ENCODE results near the gene RIPK1. TPM values are rescaled to one million over a fixed set of nuclear protein-coding genes. Genes with fewer than 3 reads are reported as not detected.
"Not testable (repeated sequence)": the region's sequence is repeated elsewhere in the genome, so short reads cannot be mapped to it uniquely, and the experiment has no call there.

Gene RIPK1
- 4.1 TPM for polyA plus RNA-seq (2012; ENCODE audit: missing spikeins)

DNA sequence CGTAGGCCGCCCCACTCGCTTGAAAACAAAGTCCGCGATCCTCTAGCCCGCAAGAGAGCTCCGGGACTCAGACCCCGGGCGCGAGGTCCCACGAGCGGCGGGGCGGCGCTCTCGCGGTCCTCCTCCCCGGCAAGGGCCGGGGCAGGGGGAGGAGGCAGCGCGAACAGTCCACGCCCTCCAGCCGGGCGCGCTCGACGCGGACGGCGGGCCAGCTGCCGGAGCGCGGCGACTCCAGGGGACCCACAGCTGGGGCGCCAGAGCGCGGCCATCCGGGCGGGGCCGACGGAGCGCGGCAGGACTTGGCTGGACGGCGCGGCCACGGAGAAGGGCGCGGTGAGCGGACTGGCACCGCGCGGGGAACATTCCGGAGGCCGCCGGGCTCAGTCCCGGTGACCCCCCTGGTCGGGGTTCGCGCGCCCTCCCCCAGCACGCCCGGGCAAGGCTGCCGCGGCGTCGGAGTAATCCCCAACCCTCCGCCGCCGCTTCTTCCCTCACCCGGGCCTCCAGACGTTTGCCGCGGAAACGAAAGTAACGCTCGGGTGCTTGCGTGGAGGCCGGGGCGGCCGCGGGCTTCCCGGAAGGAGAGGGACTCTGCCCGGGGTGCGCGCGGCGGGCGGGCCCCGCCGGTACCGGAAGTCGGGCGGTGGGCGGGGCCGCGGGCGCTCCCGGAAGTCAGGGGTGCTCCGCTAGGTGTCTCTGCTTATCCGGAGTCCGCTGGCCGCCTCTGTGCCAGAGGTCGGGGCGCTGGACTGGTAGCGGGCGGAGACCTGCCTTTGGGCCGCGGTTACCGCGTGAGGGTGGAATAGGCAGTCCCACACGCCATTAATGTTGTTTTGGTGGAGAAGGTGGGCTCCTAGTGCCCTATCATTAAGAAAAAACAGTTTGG, at the start of gene RIPK1:
Gene RIPK1, plus strand, starts transcription at position 166 of the 886 bp plus-strand sequence. CDS start 8,330 bp downstream, outside the sequence.
- TF ChIP-seq TAF1 (IDR thresholded peaks at IDR 0.05; ENCODE audit: borderline replicate concordance, low read depth, low read length): no peak; the same call in 1 of the 2 replicates
- TF ChIP-seq POLR2A (IDR thresholded peaks at IDR 0.05; ENCODE audit: low read depth, low read length): peak; percentile 73
- TF ChIP-seq POLR2AphosphoS5 (IDR thresholded peaks at IDR 0.05; ENCODE audit: low read depth, low read length): peak; percentile 80
- FAIRE-seq (peak; percentile 88), DNase-seq (ENCODE audit: insufficient read length) (peak; percentile 93)

DNA sequence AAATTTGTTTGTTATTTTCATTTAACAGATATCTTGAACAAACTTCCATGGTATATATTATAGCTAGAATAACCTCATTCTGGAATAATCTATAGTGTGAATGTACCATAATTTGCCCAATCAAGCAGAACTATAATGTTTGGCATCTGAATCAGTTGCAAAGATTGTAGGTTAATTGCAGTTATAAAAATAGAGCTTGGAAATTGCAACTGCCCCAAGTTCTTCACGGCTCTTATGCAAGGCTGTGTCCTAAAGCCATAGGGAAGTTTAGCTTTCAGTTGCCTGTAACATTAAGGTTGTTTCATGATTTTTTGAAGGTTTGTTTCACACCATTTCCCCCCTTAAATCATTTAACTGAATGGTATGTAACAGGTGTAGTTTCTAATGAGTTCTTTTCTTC, 49.2 kb upstream of the RIPK1 start:
- TF ChIP-seq POLR2A (IDR thresholded peaks at IDR 0.05; ENCODE audit: low read depth, low read length) (no peak), TAF1 (IDR thresholded peaks at IDR 0.05; ENCODE audit: borderline replicate concordance, low read depth, low read length) (no peak), POLR2AphosphoS5 (IDR thresholded peaks at IDR 0.05; ENCODE audit: low read depth, low read length) (no peak)
- no peak for DNase-seq (ENCODE audit: insufficient read length)
- no peak for FAIRE-seq

DNA sequence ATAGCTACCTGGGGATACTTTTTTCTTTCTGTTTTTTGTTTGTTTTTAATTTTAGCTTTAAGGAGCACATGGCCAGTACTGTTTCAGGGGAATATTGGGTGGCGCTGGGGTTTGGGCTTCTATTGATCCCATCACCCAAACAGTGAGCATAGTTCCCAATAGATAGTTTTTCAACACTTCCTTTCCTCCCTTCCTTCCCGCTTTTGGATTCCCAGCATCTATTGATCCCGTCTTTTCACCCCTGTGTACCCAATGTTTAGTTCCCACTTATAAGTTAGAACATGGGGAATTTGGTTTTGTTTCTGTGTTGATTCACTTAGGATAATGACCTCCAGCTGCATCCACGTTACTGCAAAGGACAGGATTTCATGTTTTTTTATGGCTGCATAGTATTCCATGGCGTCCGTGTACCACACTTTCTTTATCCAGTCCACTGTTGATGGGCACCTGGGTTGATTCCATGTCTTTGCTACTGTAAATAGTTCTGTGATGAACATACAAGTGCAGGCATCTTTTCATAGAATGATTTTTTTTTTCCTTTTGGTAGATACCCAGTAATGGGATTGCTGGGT, 48.5 kb upstream of the RIPK1 start:
- DNase-seq (ENCODE audit: insufficient read length) (no peak), FAIRE-seq (no peak)
- TF ChIP-seq POLR2AphosphoS5 (IDR thresholded peaks at IDR 0.05; ENCODE audit: low read depth, low read length) (no peak), TAF1 (IDR thresholded peaks at IDR 0.05; ENCODE audit: borderline replicate concordance, low read depth, low read length) (no peak), POLR2A (IDR thresholded peaks at IDR 0.05; ENCODE audit: low read depth, low read length) (no peak)

DNA sequence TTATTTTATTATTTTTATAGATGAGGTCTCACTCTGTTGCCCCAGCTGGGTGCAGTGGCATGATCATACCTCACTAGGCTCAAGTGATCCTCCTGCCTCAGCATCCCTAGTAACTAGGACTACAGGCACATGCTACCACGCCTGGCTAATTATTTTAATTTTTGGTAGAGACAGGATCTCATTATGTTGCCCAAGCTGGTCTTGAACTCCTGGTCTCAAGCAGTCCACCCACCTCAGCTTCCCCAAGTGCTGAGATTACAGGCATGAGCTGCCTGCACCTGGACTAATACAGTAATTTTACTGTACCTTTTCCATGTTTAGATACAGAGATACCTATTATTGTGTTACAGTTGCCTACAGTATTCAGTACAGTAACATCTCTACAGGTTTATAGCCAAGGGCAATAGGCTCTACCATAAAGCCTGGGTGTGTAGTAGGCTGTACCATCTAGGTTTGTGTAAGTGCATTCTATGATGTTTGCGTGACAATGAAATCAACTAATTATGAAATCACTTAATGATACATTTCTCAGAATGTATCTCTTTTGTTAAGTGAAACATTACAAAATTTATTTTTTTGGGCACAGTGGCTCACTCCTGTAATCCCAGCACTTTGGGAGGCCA, 47.2 kb upstream of the RIPK1 start:
- FAIRE-seq; DNase-seq (ENCODE audit: insufficient read length): not testable (repeated sequence)

DNA sequence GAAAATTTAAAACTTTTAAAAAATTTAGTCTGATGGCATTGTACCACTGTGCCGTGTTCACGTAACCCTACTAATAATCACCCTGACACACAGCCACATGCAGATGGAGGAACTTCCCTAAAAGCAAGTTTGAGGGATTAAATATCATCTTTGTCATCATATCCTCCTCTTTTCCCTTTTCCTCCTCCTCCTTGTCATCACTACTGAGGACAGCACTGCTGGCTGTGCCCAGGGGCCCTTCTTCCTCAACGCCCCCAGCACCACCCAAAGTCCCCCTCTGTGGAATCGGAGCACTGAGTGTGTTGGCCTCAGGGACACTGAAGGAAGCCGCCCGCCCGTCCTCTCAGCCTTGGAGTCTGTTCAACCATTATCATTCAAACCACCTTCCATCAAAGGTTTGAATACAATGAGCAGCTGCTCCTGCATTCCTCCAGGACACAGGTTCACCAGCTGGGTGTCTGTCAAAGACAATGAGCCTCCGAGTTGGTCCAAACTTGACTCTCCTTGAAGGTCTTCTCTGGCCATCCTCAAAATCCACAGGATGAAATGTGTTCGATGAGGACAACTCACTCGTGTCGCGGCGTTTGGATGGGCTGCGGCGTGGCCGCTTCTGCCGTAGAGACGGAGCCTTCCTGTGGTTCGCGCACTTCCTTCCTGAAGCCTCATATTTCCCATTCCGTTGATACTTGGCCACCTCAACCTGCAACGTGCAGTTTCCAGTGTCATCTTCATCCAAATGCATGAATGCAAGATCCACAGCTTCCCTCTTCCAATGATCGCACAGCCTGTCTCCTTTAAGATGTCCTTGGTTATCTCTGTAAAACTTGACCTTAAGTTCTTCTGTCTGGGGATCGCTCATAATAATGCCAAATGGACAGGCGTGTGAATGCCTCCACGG, 45.3 kb upstream of the RIPK1 start:
- DNase-seq (ENCODE audit: insufficient read length): no peak
- TF ChIP-seq TAF1 (IDR thresholded peaks at IDR 0.05; ENCODE audit: borderline replicate concordance, low read depth, low read length) (0 out of 2 replicates have a peak, but pooled peaks have one; percentile 3), POLR2AphosphoS5 (IDR thresholded peaks at IDR 0.05; ENCODE audit: low read depth, low read length) (no peak), POLR2A (IDR thresholded peaks at IDR 0.05; ENCODE audit: low read depth, low read length) (no peak)
- peak; percentile 50 for FAIRE-seq

DNA sequence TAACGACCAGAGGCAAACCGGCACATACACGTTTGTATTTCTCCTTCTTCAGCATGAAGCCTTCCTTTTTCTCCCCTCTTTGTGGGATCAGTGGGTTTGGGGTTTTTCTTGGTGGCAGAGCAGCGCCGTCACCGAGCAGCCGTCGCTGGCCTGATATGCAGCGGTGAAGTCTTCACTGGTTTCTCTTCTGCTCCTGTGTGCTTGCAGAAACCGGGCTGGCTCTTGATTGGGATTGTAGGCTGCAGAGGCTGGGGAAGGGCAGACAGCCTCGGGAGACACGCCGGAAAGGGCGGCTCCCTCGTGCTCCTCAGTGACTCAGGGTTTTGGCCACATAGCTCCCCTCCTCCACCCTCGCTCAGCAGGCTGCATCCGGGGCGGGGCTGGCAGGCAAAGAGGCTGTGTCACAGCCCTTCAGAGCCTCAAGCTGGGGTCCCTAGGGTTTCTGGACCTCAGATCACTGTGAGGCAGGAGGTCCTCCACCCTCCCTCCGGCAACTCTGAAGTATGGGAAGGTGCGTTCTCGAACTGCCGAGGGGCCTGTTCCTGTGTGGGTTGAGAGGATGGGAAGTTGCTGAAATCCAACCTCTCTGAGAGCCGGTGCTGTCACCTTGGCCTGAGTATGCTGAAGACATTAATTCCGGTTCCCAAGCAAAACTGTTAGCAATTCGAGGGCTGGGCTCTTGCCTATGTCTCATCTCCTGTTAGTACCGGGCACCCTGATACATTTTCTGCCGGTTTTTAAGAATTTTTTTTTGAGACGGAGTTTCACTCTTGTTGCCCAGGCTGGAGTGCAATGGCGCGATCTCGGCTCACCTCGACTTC, 44.4 kb upstream of the RIPK1 start:
- TF ChIP-seq POLR2A (IDR thresholded peaks at IDR 0.05; ENCODE audit: low read depth, low read length): peak; percentile 83
- TF ChIP-seq POLR2AphosphoS5 (IDR thresholded peaks at IDR 0.05; ENCODE audit: low read depth, low read length): peak; percentile 80
- 0 out of 2 replicates have a peak, but pooled peaks have one; percentile 20 for TF ChIP-seq TAF1 (IDR thresholded peaks at IDR 0.05; ENCODE audit: borderline replicate concordance, low read depth, low read length)
- peak; percentile 76 for DNase-seq (ENCODE audit: insufficient read length)
- FAIRE-seq: peak; percentile 84

DNA sequence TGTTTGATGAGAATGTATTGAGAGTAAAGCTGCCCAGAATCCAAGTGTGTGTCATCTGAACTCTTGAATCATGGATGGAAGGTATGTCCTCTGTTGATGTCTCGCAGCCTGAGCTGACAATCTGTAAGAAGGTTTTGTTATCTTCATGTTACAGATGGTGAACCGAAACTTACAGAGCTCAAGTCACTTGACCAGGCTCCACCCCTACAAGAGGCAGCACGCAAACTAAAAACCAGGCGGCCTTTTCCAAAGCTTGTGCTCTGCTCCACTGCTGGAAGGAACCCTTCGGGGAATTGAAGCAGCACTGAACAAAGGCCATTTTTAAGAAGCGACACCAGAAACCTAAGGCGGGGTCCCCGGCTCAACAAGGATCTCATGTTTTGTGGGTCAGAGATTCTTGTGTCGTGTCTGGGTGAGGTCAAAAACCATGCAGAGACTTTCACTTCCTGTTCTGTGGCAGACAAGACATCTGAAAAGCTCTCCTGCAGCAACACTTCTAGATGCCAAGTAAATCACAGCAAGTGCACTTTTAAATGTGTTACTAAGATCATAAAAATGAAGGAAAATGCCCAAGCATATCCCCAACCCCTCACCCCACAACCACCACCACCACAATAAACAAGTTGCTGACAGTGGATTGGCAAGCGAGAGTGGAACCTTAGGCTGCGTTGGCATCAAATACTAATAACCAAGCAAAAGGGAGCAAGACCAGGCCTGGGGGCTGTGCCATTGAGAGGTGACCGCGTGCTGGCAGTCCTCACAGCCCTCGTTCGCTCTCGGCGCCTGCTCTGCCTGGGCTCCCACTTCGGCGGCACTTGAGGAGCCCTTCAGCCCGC, 41.3 kb upstream of the RIPK1 start:
- peak; percentile 68 for FAIRE-seq
- peak; percentile 59 for DNase-seq (ENCODE audit: insufficient read length)
- no peak for TF ChIP-seq POLR2A (IDR thresholded peaks at IDR 0.05; ENCODE audit: low read depth, low read length)

DNA sequence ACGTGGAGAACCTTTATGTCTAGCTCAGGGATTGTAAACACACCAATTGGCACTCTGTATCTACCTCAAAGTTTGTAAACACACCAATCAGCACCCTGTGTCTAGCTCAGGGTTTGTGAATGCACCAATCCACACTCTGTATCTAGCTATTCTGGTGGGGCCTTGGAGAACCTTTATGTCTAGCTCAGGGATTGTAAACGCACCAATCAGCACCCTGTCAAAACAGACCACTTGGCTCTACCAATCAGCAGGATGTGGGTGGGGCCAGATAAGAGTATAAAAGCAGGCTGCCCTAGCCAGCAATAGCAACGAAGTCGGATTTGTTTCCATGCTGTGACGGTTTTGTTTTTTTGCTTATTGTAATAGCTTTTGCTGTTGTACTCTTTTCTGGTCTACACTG, 40.1 kb upstream of the RIPK1 start:
- not testable (repeated sequence) for FAIRE-seq; DNase-seq (ENCODE audit: insufficient read length)

DNA sequence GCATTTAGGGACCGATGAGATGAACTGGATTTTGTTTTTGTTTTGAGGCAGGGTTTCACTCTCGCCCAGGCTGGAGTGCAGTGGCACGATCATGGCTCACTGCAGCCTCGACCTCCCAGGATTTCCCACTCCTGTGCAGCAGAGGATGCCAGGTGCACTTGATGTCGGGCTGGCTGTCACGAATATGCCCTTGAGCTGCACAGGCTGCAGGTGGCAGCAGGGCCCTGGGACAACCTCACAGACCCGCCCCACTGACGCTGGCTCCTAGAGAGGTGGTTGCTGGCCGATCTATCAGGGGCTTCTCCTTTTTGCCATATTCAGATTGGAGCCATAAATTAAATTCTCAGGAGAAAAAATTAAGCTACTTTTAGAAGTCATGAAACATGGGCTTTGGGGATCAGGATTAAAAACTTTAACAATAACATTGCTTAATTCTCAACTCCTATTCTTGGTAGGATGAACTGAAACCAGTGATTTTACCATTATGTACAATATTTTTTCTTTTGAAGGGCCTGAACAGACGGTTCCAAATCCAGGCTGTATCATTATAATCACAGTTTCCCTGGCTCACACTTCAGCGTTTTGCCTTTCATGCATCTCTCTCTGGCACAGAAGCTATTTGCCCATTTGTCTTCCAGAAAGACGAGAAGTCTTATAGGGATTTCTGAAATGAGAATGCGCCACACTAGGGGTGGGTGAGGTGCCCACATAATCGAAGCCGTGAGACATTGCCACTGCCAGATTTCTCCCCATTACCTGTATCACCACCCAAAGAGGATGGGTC, 36.2 kb upstream of the RIPK1 start:
- TF ChIP-seq POLR2A (IDR thresholded peaks at IDR 0.05; ENCODE audit: low read depth, low read length) (no peak), TAF1 (IDR thresholded peaks at IDR 0.05; ENCODE audit: borderline replicate concordance, low read depth, low read length) (no peak), POLR2AphosphoS5 (IDR thresholded peaks at IDR 0.05; ENCODE audit: low read depth, low read length) (no peak)
- DNase-seq (ENCODE audit: insufficient read length): no peak
- FAIRE-seq: no peak
